HG03097 (cell line): ENCODE measurements around the gene ZNF229.
"Not testable (repeated sequence)": the region's sequence is repeated elsewhere in the genome, so short reads cannot be mapped to it uniquely, and the experiment has no call there.

ENCODE experiments used
- ATAC-seq: cut with Tn5 transposase; IDR thresholded peaks from one replicate; pipeline ENCODE4 v1.9.1; 2021; ENCODE audit not compliant: unreplicated experiment, low FRiP score

Gene ZNF229

DNA sequence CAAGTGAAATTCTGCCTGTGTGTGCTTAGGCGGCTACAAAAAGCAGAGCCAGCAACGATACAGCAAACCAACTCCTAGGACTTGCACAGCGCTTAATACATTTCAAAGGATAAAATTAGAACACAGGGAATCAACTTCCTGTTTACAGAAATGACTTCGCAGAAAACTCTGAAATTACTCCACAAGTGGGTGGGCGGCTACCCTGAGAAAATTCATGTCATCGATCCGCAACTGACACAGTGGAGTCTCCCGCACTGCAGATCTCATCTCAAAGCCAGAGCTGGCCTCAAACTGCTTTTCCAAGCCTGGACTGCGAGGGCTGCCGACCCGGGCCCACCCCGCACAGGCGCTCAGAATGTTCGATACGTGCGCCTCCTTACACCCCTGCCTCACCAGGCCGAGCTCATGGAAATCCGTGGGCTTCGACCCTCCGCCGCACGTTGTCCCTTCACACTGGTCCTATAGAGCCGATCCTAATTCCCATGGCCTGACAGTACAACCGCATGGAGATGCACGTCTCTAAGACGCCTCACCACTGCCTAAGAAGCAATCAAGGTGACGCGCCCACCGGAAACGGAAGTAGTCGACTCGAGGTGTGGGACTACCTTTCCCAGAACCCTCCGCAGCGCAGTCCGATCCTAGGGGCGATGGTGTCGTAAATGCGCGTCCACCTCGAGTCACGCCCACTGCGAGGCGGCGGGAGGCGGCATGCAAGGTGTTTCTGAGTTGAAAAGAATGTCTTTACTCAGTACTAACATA is at the start of gene ZNF229:
TSS of gene ZNF229 (minus strand) at position 557 of the 759 bp plus-strand sequence. CDS start 5,625 bp downstream, outside the sequence.
- ATAC-seq, result no peak

GRCh38 chr19:44496711-44497110 is 48.4 kb upstream of the ZNF229 start:
- ATAC-seq, result no peak

DNA sequence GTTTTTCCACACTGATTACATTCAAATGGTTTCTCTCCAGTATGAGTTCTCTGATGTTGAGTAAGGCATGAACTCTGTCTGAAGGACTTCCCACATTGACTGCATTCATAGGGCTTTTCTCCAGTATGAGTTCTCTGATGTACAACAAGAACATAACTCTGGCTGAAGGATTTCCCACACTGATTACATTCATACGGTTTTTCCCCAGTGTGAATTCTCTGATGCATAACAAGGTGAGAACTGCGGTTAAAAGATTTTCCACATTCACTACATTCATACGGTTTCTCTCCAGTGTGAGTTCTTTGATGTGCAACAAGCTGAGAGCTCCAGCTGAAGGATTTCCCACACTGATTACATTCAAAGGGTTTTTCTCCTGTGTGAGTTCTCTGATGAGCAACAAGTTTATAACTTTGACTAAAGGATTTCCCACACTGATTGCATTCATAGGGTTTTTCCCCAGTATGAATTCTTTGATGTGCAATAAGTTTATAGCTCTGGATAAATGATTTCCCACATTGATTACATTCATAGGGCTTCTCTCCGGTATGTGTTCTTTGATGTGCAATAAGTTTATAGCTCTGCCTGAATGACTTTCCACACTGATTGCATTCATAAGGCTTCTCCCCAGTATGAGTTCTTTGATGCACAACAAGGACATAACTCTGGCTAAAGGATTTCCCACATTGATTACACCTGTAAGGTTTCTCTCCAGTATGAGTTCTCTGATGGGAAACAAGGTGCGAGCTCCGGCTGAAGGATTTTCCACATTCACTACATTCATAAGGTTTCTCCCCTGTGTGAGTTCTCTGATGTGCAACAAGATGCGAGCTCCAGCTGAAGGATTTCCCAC is 28.5 kb upstream of the ZNF229 start:
- no peak for ATAC-seq

DNA sequence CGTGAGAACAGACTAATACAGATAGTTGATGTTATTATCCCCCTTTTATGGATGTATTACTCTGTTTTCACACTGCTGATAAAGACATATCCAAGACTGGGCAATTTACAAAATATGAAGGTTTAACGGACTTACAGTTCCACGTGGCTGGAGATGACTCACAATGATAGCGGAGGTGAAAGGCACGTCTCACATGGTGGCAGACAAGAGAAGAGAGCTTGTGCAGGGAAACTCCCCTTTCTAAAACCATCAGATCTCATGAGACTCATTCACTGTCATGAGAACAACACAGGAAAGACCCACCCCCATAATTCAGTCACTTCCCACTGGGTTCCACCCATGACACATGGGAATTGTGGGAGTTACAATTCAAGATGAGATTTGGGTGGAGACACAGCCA is 20.5 kb upstream of the ZNF229 start:
- not testable (repeated sequence) for ATAC-seq

- ATAC-seq, result not testable (repeated sequence)
These were observed 14.5 kb upstream of the ZNF229 start for GRCh38 chr19:44462600-44463286.

DNA sequence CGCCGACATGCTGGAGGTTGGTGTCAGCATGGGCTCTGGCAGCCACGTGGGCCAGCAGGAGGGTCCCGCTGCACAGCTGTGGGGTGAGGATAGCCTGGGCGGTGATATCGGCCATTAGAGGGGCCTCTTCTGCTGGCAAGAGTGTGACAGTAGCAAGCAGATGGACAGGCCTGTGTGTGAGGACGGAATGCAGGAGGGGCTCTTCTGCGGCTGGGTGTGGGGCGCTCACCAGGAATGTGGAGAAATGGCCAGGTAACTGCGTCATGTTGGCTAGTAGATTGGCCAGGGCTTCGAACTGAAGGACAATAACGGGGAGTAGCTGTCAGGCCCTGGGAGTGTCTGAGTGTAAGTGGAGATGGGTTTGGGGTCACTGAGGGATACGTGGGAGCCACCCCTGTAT is 7.7 kb upstream of the ZNF229 start:
- not testable (repeated sequence) for ATAC-seq

- no peak for ATAC-seq
These were observed 6.8 kb upstream of the ZNF229 start for GRCh38 chr19:44455100-44455499.

GRCh38 chr19:44452367-44452766 is 4.1 kb upstream of the ZNF229 start:
- ATAC-seq, result no peak

DNA sequence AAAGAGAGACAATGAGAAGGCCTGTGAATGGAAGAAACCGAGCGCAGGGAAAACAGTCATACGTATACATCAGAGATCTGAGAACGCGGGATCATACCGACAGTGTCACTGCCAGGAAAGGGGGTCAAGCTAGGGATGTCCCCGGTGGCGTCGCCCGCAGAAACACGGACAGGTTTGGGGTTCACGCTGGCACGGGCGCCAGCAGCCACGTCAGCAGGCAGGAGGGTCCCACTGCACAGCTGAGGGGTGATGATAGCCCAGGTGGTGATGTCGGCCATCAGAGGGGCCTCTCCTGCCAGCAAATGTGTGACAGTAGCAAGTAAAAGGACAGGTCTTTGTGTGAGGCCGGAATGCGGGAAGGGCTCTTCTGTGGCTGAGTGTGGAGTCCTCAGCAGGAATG is 3.4 kb upstream of the ZNF229 start:
- ATAC-seq, result no peak

- no peak for ATAC-seq
These were observed 9.8 kb downstream of the ZNF229 start for GRCh38 chr19:44438441-44438840.

- no peak for ATAC-seq
These were observed 12.8 kb downstream of the ZNF229 start for GRCh38 chr19:44435441-44435840.

GRCh38 chr19:44430956-44431355 is 17.3 kb downstream of the ZNF229 start:
- ATAC-seq, result no peak

GRCh38 chr19:44415553-44415952 is 32.7 kb downstream of the ZNF229 start:
- not testable (repeated sequence) for ATAC-seq

GRCh38 chr19:44401139-44402115 is 46.8 kb downstream of the ZNF229 start, which contains the start of gene ZNF285:
TSS of gene ZNF285 (minus strand) at chr19:44401608. CDS start at chr19:44397213, 4,395 bp downstream.
- ATAC-seq, result peak; percentile 84

GRCh38 chr19:44389268-44389667 is 59.0 kb downstream of the ZNF229 start:
- not testable (repeated sequence) for ATAC-seq
